Lower leg skin (tissue), 4 donors: ENCODE measurements around the gene KIF13A. TPM values are rescaled to one million over a fixed set of nuclear protein-coding genes. Genes with fewer than 3 reads are reported as not detected.
"Not testable (repeated sequence)": the region's sequence is repeated elsewhere in the genome, so short reads cannot be mapped to it uniquely, and the experiment has no call there.

Experiments used
- DNase-seq, 2 donors: peaks; one replicate each; pipeline ENCODE4 v3.0.0-alpha.2; 2019; ENCODE audit warnings: low spot score in 2 of 2
- H3K4me3 ChIP-seq: fragments of 200-600 bp; sonication (generic); 2 replicates; pipeline ENCODE4 v1.5.1; 2017; ENCODE audit warnings: mild to moderate bottlenecking, low read depth; ENCODE audit not compliant: poor library complexity, severe bottlenecking
- CTCF ChIP-seq, 3 donors: fragments of 450-650 bp; IDR thresholded peaks; one replicate each; pipeline ENCODE4 v1.5.1; 2016; ENCODE audit warnings: antibody characterized with exemption in 3 of 3, mild to moderate bottlenecking in 3 of 3, moderate library complexity in 2 of 3
- POLR2A ChIP-seq, 2 donors: fragments of 450-650 bp; IDR thresholded peaks; one replicate each; pipeline ENCODE4 v1.6.1; 2016 to 2017; ENCODE audit warnings: antibody characterized with exemption in 2 of 2, mild to moderate bottlenecking in 1 of 2, moderate library complexity in 1 of 2
- WGBS, 2 donors: methylation state at CpG; one replicate each; pipeline ENCODE4 v1.1.5; 2018; 5-methylcytosine and 5-hydroxymethylcytosine counted together
- intact Hi-C: fragments of 100-400 bp; cut with DNase I; formaldehyde crosslinking; loops from one replicate; pipeline ENCODE4 v1.15.0; 2023; ENCODE audit warnings: low total_unique reads
- total RNA-seq, 4 donors: library from RNA; depleted of rRNA; stranded (reverse); fragments of >200 nt; gene quantifications; one replicate each; pipeline ENCODE4 v1.1.0, GENCODE V29; 2016

KIF13A gene
- total RNA-seq, 4 donors from 2014 or later, result 54.4 to 88.5 (median 60.6) TPM

GRCh38 chr6:17744019-17744756, 243.2 kb downstream of the KIF13A start:
- no peak overlapping the region for H3K4me3 ChIP-seq
- TF ChIP-seq POLR2A (IDR thresholded peaks at IDR 0.05), result no peak
- no peak for TF ChIP-seq CTCF (IDR thresholded peaks at IDR 0.05)
- WGBS, 2 donors, result 70 to 83% methylated on average over 11 of the region's 11 CpGs
- DNase-seq, result no peak
- intact Hi-C loops, result no loop called here

- DNase-seq, result peak in 1 of 2 donors; percentile 29
- intact Hi-C loops, result no loop called here
- TF ChIP-seq POLR2A (IDR thresholded peaks at IDR 0.05), result no peak
- TF ChIP-seq CTCF (IDR thresholded peaks at IDR 0.05), result no peak
- 32 to 38% methylated on average over 8 of the region's 8 CpGs for WGBS, 2 donors
- H3K4me3 ChIP-seq, result no peak overlapping the region
These were observed 245.9 kb downstream of the KIF13A start for GRCh38 chr6:17741507-17741906.

- H3K4me3 ChIP-seq, result no peak overlapping the region
- 31 to 46% methylated on average over 5 of the region's 5 CpGs for WGBS, 2 donors
- TF ChIP-seq POLR2A (IDR thresholded peaks at IDR 0.05) (no peak), CTCF (IDR thresholded peaks at IDR 0.05) (no peak)
- no peak for DNase-seq
- intact Hi-C loops, result no loop called here
These were observed 246.7 kb downstream of the KIF13A start for GRCh38 chr6:17740559-17741220.

GRCh38 chr6:17737704-17738252, 249.7 kb downstream of the KIF13A start:
- TF ChIP-seq POLR2A (IDR thresholded peaks at IDR 0.05) (no peak), CTCF (IDR thresholded peaks at IDR 0.05) (no peak)
- DNase-seq, result no peak
- 89 to 93% methylated on average over 1 of the region's 1 CpG for WGBS, 2 donors
- intact Hi-C loops, result no loop called here
- no peak overlapping the region for H3K4me3 ChIP-seq

GRCh38 chr6:17735311-17735710, 252.1 kb downstream of the KIF13A start:
- peak in 1 of 2 donors; percentile 31 for DNase-seq
- H3K4me3 ChIP-seq, intact Hi-C loops: not testable (repeated sequence)
- 90% methylated on average over 2 of the region's 27 CpGs; no CpG with 5 or more reads in 1 of the 2 donors for WGBS, 2 donors

GRCh38 chr6:17730078-17730704, 257.2 kb downstream of the KIF13A start:
- DNase-seq, result no peak
- TF ChIP-seq POLR2A (IDR thresholded peaks at IDR 0.05), result no peak
- TF ChIP-seq CTCF (IDR thresholded peaks at IDR 0.05), result no peak
- 80 to 81% methylated on average over 6 of the region's 6 CpGs for WGBS, 2 donors
- no peak overlapping the region for H3K4me3 ChIP-seq
- intact Hi-C loops, result no loop called here
